Stimulated activated CD4-positive, alpha-beta T cell treated with anti-CD3 and anti-CD28 coated beads, Interleukin-1b, Interleukin-23, amount 100 ng/mL, for 4 hours (primary cell): ENCODE results near the gene MRGPRD.
"Not testable (repeated sequence)": the region's sequence is repeated elsewhere in the genome, so short reads cannot be mapped to it uniquely, and the experiment has no call there.

ENCODE experiments used
- DNase-seq, 2 donors: peaks; one replicate each; pipeline ENCODE4 v3.0.0-alpha.2; 2020; ENCODE audit warnings: low read depth in 2 of 2

Gene MRGPRD

DNA sequence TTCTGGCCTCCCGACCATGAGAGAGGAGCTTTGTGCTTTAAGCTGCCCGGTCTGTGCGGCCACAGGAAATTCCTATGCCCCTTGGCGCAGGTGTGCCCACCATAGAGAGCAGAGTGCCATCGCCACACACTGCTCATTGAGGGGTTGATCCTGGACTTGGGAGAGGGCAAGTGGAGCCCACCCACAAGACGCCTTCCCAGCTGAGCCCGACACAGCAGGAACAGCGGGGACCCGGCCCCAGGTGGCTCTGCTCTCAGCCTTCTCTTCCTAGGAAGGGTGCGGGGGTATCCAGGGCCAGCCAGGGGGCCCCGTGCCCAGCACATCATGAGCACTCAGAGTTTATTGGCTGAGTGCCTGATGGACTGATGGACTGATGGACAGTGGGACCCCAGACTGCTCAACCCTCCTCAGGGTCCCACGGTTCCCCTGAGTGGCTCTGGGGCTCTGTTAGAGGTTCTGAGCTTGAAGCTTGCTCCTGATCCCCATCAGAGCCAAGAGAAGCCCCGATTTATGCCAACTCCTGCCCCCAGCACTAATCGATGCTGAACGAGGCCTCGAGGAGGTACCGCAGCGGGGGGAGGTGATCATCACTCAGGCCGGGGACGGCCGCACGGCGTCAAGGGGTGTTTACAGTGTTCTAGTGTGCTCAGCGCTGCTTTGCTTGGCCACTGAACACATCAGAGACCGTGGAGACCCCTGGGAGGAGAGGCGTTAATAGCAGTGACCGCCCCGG is 13.5 kb upstream of the MRGPRD start:
- no peak for DNase-seq

DNA sequence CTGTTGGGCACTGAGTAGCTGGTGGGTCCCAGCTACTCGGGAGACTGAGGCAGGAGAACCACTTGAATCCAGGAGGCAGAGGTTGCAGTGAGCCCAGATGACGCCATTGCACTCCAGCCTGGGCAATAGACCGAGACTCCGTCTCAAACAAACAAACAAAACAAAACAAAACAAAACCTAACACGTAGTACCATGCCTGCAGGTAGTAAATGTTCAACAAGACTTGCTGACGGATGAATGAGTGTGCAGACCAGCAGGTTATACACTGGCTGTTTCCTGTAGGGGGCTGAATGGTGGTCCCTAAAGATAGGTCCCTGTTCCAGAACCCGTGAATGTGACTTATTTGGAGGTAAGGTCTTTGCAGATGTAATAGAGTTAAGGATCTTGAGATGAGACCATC is 12.8 kb upstream of the MRGPRD start:
- no peak for DNase-seq

- no peak for DNase-seq
Measured at GRCh38 chr11:68992743-68993255, 12.0 kb upstream of the MRGPRD start.

DNA sequence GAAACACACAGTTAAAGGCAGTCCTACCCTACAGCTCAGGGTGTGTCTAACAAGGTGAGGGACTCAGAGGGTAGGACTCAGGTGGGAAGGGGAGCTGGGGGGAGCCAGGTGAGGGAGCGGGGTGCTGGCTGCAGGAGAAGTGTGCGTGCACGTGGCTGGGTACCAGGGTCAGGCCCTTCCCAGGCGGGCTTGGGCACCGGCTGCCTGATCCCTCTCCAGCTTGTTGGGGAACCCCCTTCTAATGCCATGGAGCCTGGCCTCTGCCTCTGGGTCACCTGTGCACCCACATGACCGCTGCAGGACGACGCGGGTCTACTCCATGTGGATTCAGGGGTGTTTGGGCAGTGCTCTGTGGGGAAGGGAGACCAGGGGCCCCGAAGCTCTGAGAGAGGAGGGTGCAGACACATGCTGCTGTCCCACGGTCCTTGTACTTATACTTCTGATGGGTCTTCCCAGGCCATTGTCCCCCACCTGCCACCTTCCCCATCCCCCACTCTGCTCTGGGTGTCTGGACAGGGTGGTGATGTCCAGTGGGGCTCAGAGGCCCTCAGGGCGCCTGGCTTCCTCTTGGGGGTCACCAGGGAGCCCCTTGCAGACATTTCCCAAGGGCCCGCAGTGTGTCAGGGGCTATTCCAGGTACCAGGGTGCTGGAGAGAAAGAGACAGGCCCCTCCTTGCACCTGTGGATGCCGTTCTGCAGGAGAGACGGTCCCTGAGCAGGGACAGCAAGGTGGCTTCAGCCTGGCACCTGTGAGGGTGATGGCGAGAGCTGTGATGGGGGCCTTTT is 10.4 kb upstream of the MRGPRD start:
- no peak for DNase-seq

- DNase-seq: no peak
Measured at GRCh38 chr11:68989936-68990606, 9.3 kb upstream of the MRGPRD start.

DNA sequence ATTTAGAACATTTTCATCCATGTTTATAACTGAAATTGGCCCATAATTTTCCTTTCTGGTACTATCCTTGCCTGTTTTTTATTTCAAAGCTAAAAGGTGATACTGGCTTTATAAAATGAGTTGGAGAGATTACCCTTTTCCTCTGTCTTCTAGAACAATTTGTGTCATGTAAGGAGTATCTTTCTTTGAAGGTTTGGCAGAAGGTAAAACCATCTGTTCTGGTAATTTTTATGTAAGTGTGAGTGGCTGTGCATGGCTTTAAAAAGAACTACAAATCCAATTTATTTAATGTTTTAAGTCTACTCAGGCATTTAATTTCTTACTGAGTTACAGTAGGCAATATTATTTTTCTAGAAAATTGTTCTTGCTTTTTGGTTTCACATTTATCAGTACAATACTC is 7.7 kb upstream of the MRGPRD start:
- DNase-seq: no peak

DNA sequence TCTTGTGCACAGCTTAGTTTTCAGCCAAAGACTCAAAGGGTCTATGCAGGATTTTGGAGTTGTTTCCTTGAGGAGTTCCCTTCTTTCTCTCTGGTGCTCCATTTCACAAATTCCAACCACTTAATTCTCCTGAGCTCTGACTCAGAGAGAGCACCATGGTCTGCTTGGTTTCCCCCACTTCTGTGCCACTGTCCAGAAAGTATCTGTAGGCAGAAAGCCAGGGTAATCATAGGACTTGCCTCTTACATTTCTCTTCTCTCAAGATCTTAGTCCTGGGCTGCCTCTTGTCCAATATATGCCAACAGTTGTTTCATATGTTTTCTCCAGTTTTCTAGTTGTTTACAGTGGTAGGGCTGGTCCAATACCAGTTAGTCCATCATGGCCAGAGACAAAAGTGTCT is 6.4 kb upstream of the MRGPRD start:
- DNase-seq: no peak

GRCh38 chr11:68983801-68984200 is 3.0 kb upstream of the MRGPRD start:
- no peak for DNase-seq

- no peak for DNase-seq
Measured at GRCh38 chr11:68982134-68982533, 1.3 kb upstream of the MRGPRD start.

GRCh38 chr11:68979931-68980775 is 633 bp downstream of the MRGPRD start:
- no peak for DNase-seq

GRCh38 chr11:68978931-68979594 is 1.7 kb downstream of the MRGPRD start:
- no peak for DNase-seq

DNA sequence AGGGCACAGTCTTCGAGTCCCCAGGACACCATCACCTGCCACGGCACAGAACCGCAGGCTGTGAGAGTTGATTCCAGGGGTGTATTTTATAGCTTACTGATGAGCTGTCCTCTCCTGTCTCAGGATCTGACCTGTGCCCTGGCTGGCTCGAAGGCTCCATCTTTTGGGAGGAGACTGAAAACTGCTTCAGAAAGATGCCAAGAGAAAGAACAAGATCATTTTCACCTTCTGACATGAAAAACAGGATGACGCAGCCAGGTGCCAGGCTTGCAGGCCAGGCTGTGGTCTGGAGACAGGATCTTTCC is 2.2 kb downstream of the MRGPRD start:
- DNase-seq: no peak

DNA sequence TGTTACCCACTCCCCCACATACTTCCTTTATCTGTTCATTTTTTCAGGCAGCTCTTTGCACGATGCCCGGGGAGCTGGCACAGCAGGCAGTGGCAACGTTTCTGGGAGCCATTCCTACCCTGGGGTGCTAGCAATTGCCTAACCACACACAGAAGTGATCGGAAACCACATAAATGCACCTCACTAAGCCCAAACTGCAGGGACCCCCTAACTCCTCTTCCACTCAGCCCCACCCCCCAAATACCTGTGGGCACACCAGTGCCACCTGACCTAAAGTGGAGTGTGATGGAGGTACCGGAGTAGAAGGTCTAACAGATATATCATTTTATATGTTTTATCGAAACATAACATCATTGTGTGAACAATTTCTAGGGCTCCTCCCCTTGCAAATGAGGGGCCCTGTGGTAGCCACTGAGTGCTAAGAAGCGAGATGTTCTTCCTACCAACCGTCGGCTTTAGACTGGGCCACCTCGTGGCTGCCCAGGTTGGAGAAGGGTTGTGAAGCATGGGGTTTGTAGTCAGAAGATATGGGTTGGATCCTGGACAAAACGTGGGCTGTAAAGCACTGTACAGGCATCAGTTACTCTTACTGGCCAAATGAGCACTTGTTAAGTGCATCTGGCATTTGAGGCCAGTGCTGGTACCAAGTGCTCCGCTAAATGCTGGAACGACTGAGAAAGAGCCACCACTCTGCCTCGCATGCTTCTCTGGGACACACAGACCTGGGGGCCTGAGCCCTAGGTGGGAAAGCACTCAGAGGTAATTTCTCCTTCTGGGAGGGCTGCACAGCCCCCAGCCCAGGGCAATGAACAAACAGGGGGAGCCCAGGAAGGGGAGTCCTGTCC is 2.8 kb downstream of the MRGPRD start:
- no peak for DNase-seq

DNA sequence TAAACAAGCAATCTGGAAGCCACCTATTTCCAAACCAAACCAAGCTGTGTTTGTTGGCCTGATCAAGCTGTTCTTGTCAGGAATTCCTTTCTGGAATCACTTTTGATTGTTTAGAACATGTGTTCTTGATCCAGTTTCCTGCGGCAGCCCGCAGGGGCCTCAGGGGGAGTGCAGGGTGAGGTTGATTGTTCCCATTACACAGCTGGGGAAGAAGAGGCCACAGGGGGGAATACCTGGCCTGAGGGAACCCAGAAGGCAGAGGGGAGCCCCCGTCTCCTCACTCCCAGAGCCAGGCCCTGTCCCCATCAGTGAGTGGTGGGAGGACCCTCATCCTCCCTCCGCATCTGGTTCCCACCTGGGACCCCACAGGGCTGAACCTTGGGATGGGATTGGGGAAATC is 4.2 kb downstream of the MRGPRD start:
- no peak for DNase-seq

DNA sequence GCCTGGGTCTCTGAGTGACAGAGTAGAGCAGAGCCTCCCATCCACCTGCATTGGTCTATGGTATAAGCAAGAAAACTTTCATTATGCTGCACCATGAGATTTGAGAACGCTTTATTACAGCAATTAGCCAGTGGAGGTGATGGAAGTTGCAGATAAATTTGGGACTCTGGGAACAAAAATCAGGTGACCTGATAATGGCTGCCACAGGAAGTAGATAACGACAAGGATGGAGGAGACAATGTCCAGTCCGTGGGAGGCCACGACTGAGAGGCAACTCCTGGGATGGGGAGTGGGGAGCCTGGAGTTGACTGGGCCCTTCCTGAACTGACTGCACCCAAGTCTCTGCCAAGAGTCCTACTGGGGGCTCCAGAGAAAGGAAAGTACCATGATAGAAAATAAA is 4.7 kb downstream of the MRGPRD start:
- DNase-seq: no peak

DNA sequence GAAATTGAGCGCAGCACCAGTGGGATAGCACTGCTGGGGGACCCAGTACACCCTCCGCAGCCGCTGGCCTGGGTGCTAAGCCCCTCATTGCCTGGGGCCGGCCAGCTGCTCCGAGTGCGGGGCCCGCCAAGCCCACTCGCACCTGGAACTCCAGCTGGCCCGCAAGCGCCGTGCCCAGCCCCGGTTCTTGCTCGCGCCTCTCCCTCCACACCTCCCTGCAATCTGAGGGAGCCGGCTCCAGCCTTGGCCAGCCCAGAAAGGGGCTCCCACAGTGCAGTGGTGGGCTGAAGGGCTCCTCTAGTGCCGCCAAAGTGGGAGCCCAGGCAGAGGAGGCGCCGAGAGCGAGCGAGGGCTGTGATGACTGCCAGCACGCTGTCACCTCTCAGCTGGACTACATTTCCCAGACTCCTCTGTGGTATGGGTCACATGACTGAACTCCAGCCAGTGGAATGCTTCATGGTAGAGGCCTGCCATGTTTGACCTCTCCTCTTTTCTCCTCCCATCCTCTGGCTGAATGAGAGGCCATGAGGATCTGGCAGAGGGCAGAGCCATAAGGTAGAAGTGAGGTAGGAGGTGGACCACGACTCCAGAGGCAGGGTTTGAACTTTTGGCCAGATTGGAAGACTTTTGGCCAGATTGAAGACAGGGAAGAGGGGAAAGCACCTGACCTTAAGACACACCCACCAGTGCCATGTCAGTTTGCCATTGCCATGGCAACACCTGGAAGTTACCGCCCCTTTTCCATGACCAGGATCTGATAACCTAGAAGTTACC is 6.2 kb downstream of the MRGPRD start:
- DNase-seq: no peak

GRCh38 chr11:68973706-68974105 is 7.1 kb downstream of the MRGPRD start:
- not testable (repeated sequence) for DNase-seq

DNA sequence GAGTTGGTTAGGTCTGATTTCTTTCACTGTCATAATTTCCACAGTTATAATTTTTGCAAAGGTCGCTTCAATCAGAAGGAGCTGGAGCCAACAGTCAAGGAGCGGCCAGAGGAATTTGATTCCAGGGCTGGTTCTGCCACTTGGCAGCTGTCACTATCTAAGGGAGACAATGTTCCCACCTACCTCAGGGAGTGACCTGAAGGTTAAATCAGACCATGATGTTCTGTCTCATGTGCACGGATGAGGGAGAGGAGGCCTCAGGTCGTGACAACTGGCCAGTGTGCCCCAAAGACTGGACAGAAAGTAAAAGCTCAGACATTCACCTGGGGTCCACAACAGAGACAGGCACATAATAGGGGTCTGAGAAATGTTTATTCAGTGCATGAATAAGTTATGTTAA is 7.6 kb downstream of the MRGPRD start:
- no peak for DNase-seq

DNA sequence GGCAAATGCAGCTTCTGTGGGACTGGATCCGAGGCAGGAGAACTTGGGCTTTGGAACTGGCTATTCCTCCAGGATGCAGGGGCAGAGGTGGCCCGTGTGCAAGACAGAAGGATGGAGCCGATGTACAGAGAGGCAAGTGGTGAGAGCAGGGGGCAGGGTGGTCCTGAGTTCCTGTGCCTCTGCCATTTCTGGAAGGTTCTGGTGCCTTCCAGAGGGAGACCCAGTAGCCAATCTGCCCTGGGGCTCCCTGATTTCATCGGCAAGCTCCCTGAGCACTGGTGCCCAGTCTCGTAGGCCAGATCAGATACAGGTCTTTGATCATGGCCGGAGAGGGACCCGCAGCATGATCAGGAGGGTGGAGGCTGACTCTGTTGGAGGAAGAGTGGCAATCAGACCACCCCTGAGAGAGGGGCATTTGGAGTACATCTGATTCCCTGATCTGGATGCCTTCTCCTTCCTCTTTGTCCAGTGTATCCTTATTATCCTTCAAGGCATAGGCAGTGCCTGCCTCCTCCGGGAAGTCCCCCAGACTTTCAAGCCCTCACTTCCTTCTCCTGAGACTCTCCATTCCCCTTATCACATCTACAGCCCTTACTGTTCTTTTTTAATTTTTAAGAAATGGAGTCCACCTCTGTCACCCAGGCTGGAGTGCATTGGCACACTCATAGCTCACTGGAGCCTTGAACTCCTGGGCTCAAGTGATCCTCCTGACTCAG is 9.7 kb downstream of the MRGPRD start:
- DNase-seq: no peak
